Loucy (cell line): ENCODE data around the gene TRIM25.

Experiments
- H2AFZ ChIP-seq: fragments of 200-600 bp; sonication (generic); 2 replicates; pipeline ENCODE4 v1.6.0; 2016; ENCODE audit warnings: antibody characterized with exemption, mild to moderate bottlenecking, low read length, moderate library complexity
- H3F3A ChIP-seq: fragments of 200-600 bp; 2 replicates; pipeline ENCODE4 v1.6.0; 2016; ENCODE audit warnings: antibody characterized with exemption, low read depth, mild to moderate bottlenecking
- H3K27me3 ChIP-seq: fragments of 200-600 bp; sonication (generic); 2 replicates; pipeline ENCODE4 v1.6.1; 2014; ENCODE audit warnings: low read length, mild to moderate bottlenecking; ENCODE audit not compliant: insufficient read depth, poor library complexity, severe bottlenecking
- H3K36me3 ChIP-seq: fragments of 200-600 bp; sonication (generic); 2 replicates; pipeline ENCODE4 v1.6.1; 2016; ENCODE audit warnings: low read length; ENCODE audit not compliant: insufficient read depth
- H3K4me1 ChIP-seq: fragments of 200-600 bp; sonication (generic); 2 replicates; pipeline ENCODE4 v1.5.1; 2014; ENCODE audit warnings: low read length, mild to moderate bottlenecking; ENCODE audit not compliant: insufficient read depth, poor library complexity, severe bottlenecking
- H3K4me2 ChIP-seq: fragments of 200-600 bp; sonication (generic); 2 replicates; pipeline ENCODE4 v1.6.0; 2014; ENCODE audit warnings: antibody characterized with exemption, low read length, low read depth, mild to moderate bottlenecking; ENCODE audit not compliant: poor library complexity, severe bottlenecking
- H3K4me3 ChIP-seq: fragments of 200-600 bp; sonication (generic); 2 replicates; pipeline ENCODE4 v1.5.1; 2014; ENCODE audit warnings: low read length, mild to moderate bottlenecking, mixed read lengths; ENCODE audit not compliant: poor library complexity, severe bottlenecking
- H3K79me2 ChIP-seq: fragments of 200-600 bp; sonication (generic); 2 replicates; pipeline ENCODE4 v1.6.1; 2014; ENCODE audit warnings: low read length; ENCODE audit not compliant: insufficient read depth
- H3K9ac ChIP-seq: fragments of 200-600 bp; sonication (generic); 2 replicates; pipeline ENCODE4 v1.6.0; 2014; ENCODE audit warnings: mild to moderate bottlenecking, low read depth, low read length, moderate library complexity; ENCODE audit not compliant: poor library complexity, severe bottlenecking
- H3K9me2 ChIP-seq: fragments of 200-600 bp; sonication (generic); replicated peaks from 2 replicates; pipeline ENCODE4 v1.6.1; 2016; ENCODE audit warnings: low read depth, low read length, mixed read lengths
- H3K9me3 ChIP-seq: fragments of 200-600 bp; sonication (generic); 2 replicates; pipeline ENCODE4 v1.6.1; 2014; ENCODE audit warnings: mild to moderate bottlenecking, antibody characterized with exemption, low read length, low read depth; ENCODE audit not compliant: insufficient read depth
- H4K20me1 ChIP-seq: fragments of 200-600 bp; sonication (generic); 2 replicates; pipeline ENCODE4 v1.6.0; 2014; ENCODE audit warnings: antibody characterized with exemption, low read length, mild to moderate bottlenecking; ENCODE audit not compliant: insufficient read depth, poor library complexity, severe bottlenecking
- EZH2phosphoT487 ChIP-seq: fragments of 200-600 bp; IDR thresholded peaks from 2 replicates; pipeline ENCODE4 v1.6.1; 2018; ENCODE audit warnings: antibody characterized with exemption, mild to moderate bottlenecking, moderate library complexity, borderline replicate concordance
- TF ChIP-seq, protein P1 (sequence below): fragments of 200-600 bp; sonication (generic); conservative IDR thresholded peaks from 2 replicates; pipeline ENCODE4 v1.5.1; 2014; ENCODE audit warnings: mild to moderate bottlenecking, antibody characterized with exemption, low read length

TRIM25 gene

DNA sequence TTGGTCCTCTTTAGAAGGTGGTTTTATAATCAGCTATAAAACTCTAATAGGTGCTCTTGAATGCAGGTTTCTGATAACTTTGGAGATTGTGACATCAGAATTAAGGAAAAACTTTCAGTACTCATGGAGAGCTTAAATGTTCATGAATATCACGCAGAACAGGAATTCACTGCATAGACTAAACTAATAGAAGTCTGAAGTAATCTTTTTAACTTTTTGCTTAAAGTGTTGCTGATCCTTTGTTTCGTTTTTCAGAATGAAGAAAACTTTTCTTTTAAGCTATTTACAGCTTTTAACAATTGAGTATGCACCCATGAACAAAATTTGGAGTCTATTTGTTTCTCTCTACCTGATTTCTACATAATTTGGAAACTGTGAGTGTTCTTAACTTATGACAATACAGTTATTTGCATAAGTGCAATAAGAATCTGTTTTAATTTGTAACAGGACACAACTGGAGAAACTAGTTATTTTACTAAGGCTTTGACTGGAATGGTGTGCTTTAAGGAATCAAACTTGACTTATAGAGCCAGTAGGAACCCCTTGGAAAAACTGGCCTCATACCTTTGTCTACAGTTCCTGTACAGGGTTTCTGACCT, 17.0 kb upstream of the TRIM25 start:
- Histone ChIP-seq H2AFZ (no peak overlapping the region), H3K9me3 (peaks cover 16% of the 10 kb centered on the region; the same call in 1 of the 2 replicates), H4K20me1 (no peaks in the 10 kb centered on the region), H3K9ac (no peak overlapping the region), H3K36me3 (peaks cover 30% of the 10 kb centered on the region; the same call in 1 of the 2 replicates), H3K27me3 (no peaks in the 10 kb centered on the region), H3K79me2 (no peaks in the 10 kb centered on the region), H3K4me1 (no peaks in the 10 kb centered on the region), H3K9me2 (no peaks in the 10 kb centered on the region), H3K4me3 (no peak overlapping the region), H3F3A (0 out of 2 replicates have a peak, but pooled peaks cover 3% of the 10 kb centered on the region), H3K4me2 (no peak overlapping the region)
- TF ChIP-seq EZH2phosphoT487, result no peak
- TF ChIP-seq, protein P1, sequence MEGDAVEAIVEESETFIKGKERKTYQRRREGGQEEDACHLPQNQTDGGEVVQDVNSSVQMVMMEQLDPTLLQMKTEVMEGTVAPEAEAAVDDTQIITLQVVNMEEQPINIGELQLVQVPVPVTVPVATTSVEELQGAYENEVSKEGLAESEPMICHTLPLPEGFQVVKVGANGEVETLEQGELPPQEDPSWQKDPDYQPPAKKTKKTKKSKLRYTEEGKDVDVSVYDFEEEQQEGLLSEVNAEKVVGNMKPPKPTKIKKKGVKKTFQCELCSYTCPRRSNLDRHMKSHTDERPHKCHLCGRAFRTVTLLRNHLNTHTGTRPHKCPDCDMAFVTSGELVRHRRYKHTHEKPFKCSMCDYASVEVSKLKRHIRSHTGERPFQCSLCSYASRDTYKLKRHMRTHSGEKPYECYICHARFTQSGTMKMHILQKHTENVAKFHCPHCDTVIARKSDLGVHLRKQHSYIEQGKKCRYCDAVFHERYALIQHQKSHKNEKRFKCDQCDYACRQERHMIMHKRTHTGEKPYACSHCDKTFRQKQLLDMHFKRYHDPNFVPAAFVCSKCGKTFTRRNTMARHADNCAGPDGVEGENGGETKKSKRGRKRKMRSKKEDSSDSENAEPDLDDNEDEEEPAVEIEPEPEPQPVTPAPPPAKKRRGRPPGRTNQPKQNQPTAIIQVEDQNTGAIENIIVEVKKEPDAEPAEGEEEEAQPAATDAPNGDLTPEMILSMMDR, result no peak

DNA sequence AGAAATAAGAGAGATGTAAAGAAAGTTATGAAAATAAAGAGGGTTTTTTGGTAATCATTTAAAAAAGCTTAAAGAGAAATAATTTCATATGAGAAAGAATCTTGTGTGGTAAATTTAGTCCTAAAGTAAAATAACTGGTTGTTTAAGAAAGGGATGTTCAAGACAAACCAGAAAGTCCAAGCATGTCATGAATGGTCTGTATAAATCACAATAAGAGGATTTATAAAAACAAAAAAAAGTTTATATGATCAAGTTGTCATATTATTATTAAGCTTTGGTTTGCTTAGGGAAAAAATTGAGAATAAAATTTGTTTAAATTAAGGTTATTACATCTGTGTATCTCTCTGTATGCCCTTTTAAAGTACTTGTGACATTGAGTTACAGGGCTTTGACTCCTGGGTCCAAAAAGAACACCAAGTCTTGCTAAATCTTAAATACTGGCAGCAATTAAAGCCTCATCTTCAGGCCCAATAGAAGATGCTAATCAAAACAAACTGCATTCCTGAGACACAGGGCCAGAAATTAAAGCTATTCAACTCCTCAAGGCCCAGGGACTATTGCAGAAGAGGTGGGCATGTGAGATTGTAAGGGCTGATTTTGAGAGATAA, 15.6 kb upstream of the TRIM25 start:
- TF ChIP-seq, protein P1, result no peak
- no peak for TF ChIP-seq EZH2phosphoT487
- H3K27me3 ChIP-seq, result no peaks in the 10 kb centered on the region
- H3K9me3 ChIP-seq, result peaks cover 16% of the 10 kb centered on the region; the same call in 1 of the 2 replicates
- H3K9ac ChIP-seq, result no peak overlapping the region
- H3K79me2 ChIP-seq, result no peaks in the 10 kb centered on the region
- no peaks in the 10 kb centered on the region for H3K4me1 ChIP-seq
- no peak overlapping the region for H3K4me3 ChIP-seq
- H2AFZ ChIP-seq, result no peak overlapping the region
- H3K4me2 ChIP-seq, result no peak overlapping the region
- H3F3A ChIP-seq, result 0 out of 2 replicates have a peak, but pooled peaks cover 3% of the 10 kb centered on the region
- H4K20me1 ChIP-seq, result no peaks in the 10 kb centered on the region
- peaks cover 18% of the 10 kb centered on the region; the same call in 1 of the 2 replicates for H3K36me3 ChIP-seq
- no peaks in the 10 kb centered on the region for H3K9me2 ChIP-seq

DNA sequence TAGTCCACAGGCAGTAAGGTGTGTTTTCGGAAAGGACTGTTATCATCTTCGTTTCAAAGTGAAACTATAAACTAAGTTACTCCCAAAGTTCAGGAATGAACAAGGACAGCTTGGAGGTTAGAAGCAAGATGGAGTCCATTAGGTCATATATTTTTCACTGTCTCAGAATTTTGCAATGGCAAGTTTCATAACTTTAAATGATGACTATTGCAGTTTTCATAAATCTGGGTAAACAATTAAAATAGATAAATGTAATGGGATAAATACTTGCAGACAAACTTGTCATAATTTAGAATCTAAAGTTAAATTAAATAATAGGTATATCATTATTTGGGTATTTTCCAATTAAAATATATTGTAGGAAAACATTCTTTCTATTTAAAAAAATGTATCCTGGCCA, 14.7 kb upstream of the TRIM25 start:
- no peak overlapping the region for H3K4me3 ChIP-seq
- no peaks in the 10 kb centered on the region for H3K4me1 ChIP-seq
- H2AFZ ChIP-seq, result no peak overlapping the region

More for the DNA sequence above, 14.7 kb upstream of the TRIM25 start:
- H3K36me3 ChIP-seq, result peaks cover 9% of the 10 kb centered on the region; the same call in 1 of the 2 replicates
- 0 out of 2 replicates have a peak, but pooled peaks cover 3% of the 10 kb centered on the region for H3F3A ChIP-seq
- no peaks in the 10 kb centered on the region for H4K20me1 ChIP-seq
- TF ChIP-seq, protein P1, result no peak
- no peaks in the 10 kb centered on the region for H3K79me2 ChIP-seq
- H3K27me3 ChIP-seq, result no peaks in the 10 kb centered on the region
- no peaks in the 10 kb centered on the region for H3K9me2 ChIP-seq
- peaks cover 16% of the 10 kb centered on the region; the same call in 1 of the 2 replicates for H3K9me3 ChIP-seq
- H3K9ac ChIP-seq, result no peak overlapping the region
- H3K4me2 ChIP-seq, result no peak overlapping the region
